ENCODE measurements around the gene ADAMTSL1.

- TF ChIP-seq ATF3 (CRISPR knock-in tag; conservative IDR thresholded peaks at IDR 0.05) (no peak), ZBTB21 (CRISPR knock-in tag; IDR thresholded peaks at IDR 0.05; ENCODE audit: borderline replicate concordance) (no peak), IRF1 (CRISPR knock-in tag; IDR thresholded peaks at IDR 0.05) (no peak), CTCF (IDR thresholded peaks at IDR 0.05) (no peak), TEAD4 (CRISPR knock-in tag; IDR thresholded peaks at IDR 0.05) (no peak), CREB1 (CRISPR knock-in tag; IDR thresholded peaks at IDR 0.05) (no peak)
- TF ChIP-seq, protein P1, sequence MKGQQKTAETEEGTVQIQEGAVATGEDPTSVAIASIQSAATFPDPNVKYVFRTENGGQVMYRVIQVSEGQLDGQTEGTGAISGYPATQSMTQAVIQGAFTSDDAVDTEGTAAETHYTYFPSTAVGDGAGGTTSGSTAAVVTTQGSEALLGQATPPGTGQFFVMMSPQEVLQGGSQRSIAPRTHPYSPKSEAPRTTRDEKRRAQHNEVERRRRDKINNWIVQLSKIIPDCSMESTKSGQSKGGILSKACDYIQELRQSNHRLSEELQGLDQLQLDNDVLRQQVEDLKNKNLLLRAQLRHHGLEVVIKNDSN (CRISPR knock-in tag; IDR thresholded peaks at IDR 0.05), result no peak
Observed at GRCh38 chr9:18504707-18505106, 30.8 kb downstream of the ADAMTSL1 start.
